Measurements from ENCODE around the gene RTN4RL2.

- TF ChIP-seq POLR2A (IDR thresholded peaks at IDR 0.05) (no peak), CTCF (IDR thresholded peaks at IDR 0.05) (no peak)
Observed at GRCh38 chr11:57421066-57421465, 39.3 kb upstream of the RTN4RL2 start.

Measured in ovary (tissue), 3 donors.